CD4-positive, alpha-beta memory T cell (primary cell): ENCODE measurements around the gene ARHGEF26. TPM values are rescaled to one million over a fixed set of nuclear protein-coding genes. Genes with fewer than 3 reads are reported as not detected.

Experiments used
- CTCF ChIA-PET: fragments of 350-600 bp; sonication (Branson Sonifier 250); formaldehyde crosslinking; loops from one replicate; lab custom pipeline; 2021; ENCODE audit warnings: inconsistent platforms; ENCODE audit not compliant: partially characterized antibody; lab: Charles Lee
- POLR2A ChIA-PET: fragments of 350-600 bp; sonication (Branson Sonifier 250); formaldehyde crosslinking; loops from one replicate; lab custom pipeline; 2021; ENCODE audit not compliant: partially characterized antibody; lab: Charles Lee
- DNase-seq, 5 donors: peaks; one replicate each; pipeline versions ENCODE4 v3.0.0 to v3.0.0-alpha.2; 2020 to 2022; ENCODE audit warnings: mixed read lengths in 1 of 5
- H3K27ac ChIP-seq: one replicate; pipeline ENCODE4 v1.7.0; 2013; ENCODE audit warnings: low read depth, low read length
- H3K27me3 ChIP-seq: 2 replicates; pipeline ENCODE4 v1.7.0; 2013; ENCODE audit warnings: mild to moderate bottlenecking, low read length, moderate library complexity; ENCODE audit not compliant: insufficient read depth
- H3K36me3 ChIP-seq: 2 replicates; pipeline ENCODE4 v1.7.0; 2013; ENCODE audit warnings: mild to moderate bottlenecking, low read length, moderate library complexity; ENCODE audit not compliant: insufficient read depth
- H3K4me1 ChIP-seq: 2 replicates; pipeline ENCODE4 v1.7.0; 2013; ENCODE audit warnings: mild to moderate bottlenecking, low read length, moderate library complexity; ENCODE audit not compliant: insufficient read depth
- H3K4me3 ChIP-seq, 2 donors: one replicate each; pipeline ENCODE4 v1.7.0; 2013; ENCODE audit warnings: low read length in 2 of 2, mild to moderate bottlenecking in 1 of 2
- H3K9me3 ChIP-seq, 2 donors: one replicate each; pipeline ENCODE4 v1.7.0; 2013; ENCODE audit warnings: low read length in 2 of 2, control low read depth in 1 of 2; ENCODE audit not compliant: control insufficient read depth in 1 of 2
- H3K27ac Mint-ChIP-seq, 7 donors: one replicate each; pipeline ENCODE4 v1.8.0; 2020 to 2021; ENCODE audit warnings: mixed read lengths in 7 of 7, mild to moderate bottlenecking in 6 of 7, inconsistent platforms in 3 of 7, moderate library complexity in 3 of 7
- H3K27me3 Mint-ChIP-seq, 2 donors: one replicate each; pipeline ENCODE4 v1.8.0; 2020 to 2021; ENCODE audit warnings: mixed read lengths in 2 of 2
- H3K36me3 Mint-ChIP-seq, 2 donors: one replicate each; pipeline ENCODE4 v1.8.0; 2020 to 2021; ENCODE audit warnings: mixed read lengths in 2 of 2, inconsistent platforms in 1 of 2, mild to moderate bottlenecking in 1 of 2
- H3K4me1 Mint-ChIP-seq, 4 donors: one replicate each; pipeline ENCODE4 v1.8.0; 2020 to 2021; ENCODE audit warnings: mixed read lengths in 4 of 4, mild to moderate bottlenecking in 1 of 4
- H3K4me3 Mint-ChIP-seq, 8 donors: one replicate each; pipeline ENCODE4 v1.8.0; 2020 to 2021; ENCODE audit warnings: mixed read lengths in 8 of 8, mild to moderate bottlenecking in 7 of 8, moderate library complexity in 6 of 8, inconsistent platforms in 3 of 8
- H3K9me3 Mint-ChIP-seq, 8 donors: one replicate each; pipeline ENCODE4 v1.8.0; 2020 to 2021; ENCODE audit warnings: mixed read lengths in 8 of 8, mild to moderate bottlenecking in 5 of 8, inconsistent platforms in 3 of 8, moderate library complexity in 1 of 8
- intact Hi-C: fragments of 100-400 bp; cut with micrococcal nuclease; formaldehyde crosslinking; loops from one replicate; pipeline ENCODE4 v1.15.1; 2023
- polyA plus RNA-seq, 2 donors: library from polyadenylated mRNA; unstranded; fragments of 300-500 nt; fragmentation: Illumina TruSeq; gene quantifications; one replicate each; pipeline ENCODE4 v1.2.3, GENCODE V29; 2021
- total RNA-seq, 2 experiments: library from RNA; stranded (reverse); gene quantifications; one replicate each; pipeline ENCODE4 v1.2.3, GENCODE V29; 2021

The ARHGEF26 gene
- total and polyA plus RNA-seq, 4 experiments from 2014 or later: 0.06 to 0.33 (median 0.16) TPM

GRCh38 chr3:154236331-154236730, 115.1 kb downstream of the ARHGEF26 start:
- no peak overlapping the region for H3K27ac ChIP-seq
- no peak overlapping the region for H3K4me3 Mint-ChIP-seq
- H3K27me3 ChIP-seq: no peaks in the 10 kb centered on the region
- CTCF ChIA-PET: no interaction called here
- POLR2A ChIA-PET: no interaction called here
- H3K9me3 Mint-ChIP-seq: peaks cover 0 to 3% (median 0%) of the 10 kb centered on the region in 8 donors
- no peaks in the 10 kb centered on the region for H3K36me3 ChIP-seq
- H3K36me3 Mint-ChIP-seq: no peaks in the 10 kb centered on the region
- no peak overlapping the region for H3K27ac Mint-ChIP-seq
- H3K4me1 Mint-ChIP-seq: peaks cover 0 to 1% (median 0%) of the 10 kb centered on the region in 4 donors
- H3K4me3 ChIP-seq: no peak overlapping the region
- H3K4me1 ChIP-seq: no peaks in the 10 kb centered on the region
- H3K9me3 ChIP-seq: no peaks in the 10 kb centered on the region
- peaks cover 8 to 10% of the 10 kb centered on the region in 2 donors for H3K27me3 Mint-ChIP-seq
- intact Hi-C loops: no loop called here
- no peak for DNase-seq

- ChIA-PET CTCF (no interaction called here), POLR2A (no interaction called here)
- Mint-ChIP-seq H3K4me1 (peaks cover 0 to 1% (median 0%) of the 10 kb centered on the region in 4 donors), H3K4me3 (no peak overlapping the region), H3K36me3 (no peaks in the 10 kb centered on the region), H3K27ac (no peak overlapping the region), H3K27me3 (peaks cover 2 to 7% of the 10 kb centered on the region in 2 donors), H3K9me3 (peaks cover 0 to 2% (median 0%) of the 10 kb centered on the region in 8 donors)
- no peak for DNase-seq
- Histone ChIP-seq H3K36me3 (no peaks in the 10 kb centered on the region), H3K9me3 (no peaks in the 10 kb centered on the region), H3K27ac (no peak overlapping the region), H3K27me3 (no peaks in the 10 kb centered on the region), H3K4me3 (no peak overlapping the region), H3K4me1 (no peaks in the 10 kb centered on the region)
- intact Hi-C loops: no loop called here
Observed at GRCh38 chr3:154240235-154240634, 119.0 kb downstream of the ARHGEF26 start.

GRCh38 chr3:154241496-154241895, 120.3 kb downstream of the ARHGEF26 start:
- H3K36me3 ChIP-seq: no peaks in the 10 kb centered on the region
- DNase-seq: no peak
- Mint-ChIP-seq H3K9me3 (peaks cover 0 to 2% (median 0%) of the 10 kb centered on the region in 8 donors), H3K4me3 (no peak overlapping the region), H3K36me3 (peaks cover 0 to 1% of the 10 kb centered on the region in 2 donors), H3K27ac (no peak overlapping the region), H3K27me3 (peaks cover 2 to 7% of the 10 kb centered on the region in 2 donors), H3K4me1 (peaks cover 0 to 1% (median 0%) of the 10 kb centered on the region in 4 donors)
- H3K9me3 ChIP-seq: no peaks in the 10 kb centered on the region
- H3K4me3 ChIP-seq: no peak overlapping the region
- ChIA-PET CTCF (no interaction called here), POLR2A (no interaction called here)
- no peaks in the 10 kb centered on the region for H3K27me3 ChIP-seq
- intact Hi-C loops: no loop called here
- no peaks in the 10 kb centered on the region for H3K4me1 ChIP-seq
- no peak overlapping the region for H3K27ac ChIP-seq

GRCh38 chr3:154242766-154243165, 121.6 kb downstream of the ARHGEF26 start:
- H3K36me3 ChIP-seq: no peaks in the 10 kb centered on the region
- Mint-ChIP-seq H3K27ac (no peak overlapping the region), H3K4me1 (peaks cover 0 to 1% (median 0%) of the 10 kb centered on the region in 4 donors), H3K27me3 (peaks cover 2 to 5% of the 10 kb centered on the region in 2 donors), H3K9me3 (peaks cover 0 to 2% (median 0%) of the 10 kb centered on the region in 8 donors), H3K36me3 (peaks cover 3 to 13% of the 10 kb centered on the region in 2 donors), H3K4me3 (no peak overlapping the region)
- no peaks in the 10 kb centered on the region for H3K9me3 ChIP-seq
- H3K4me1 ChIP-seq: no peaks in the 10 kb centered on the region
- no peak overlapping the region for H3K4me3 ChIP-seq
- ChIA-PET POLR2A (no interaction called here), CTCF (interaction anchor here (0.9 kb wide), 1 partner anchor 11 kb away, joined by 3 read pairs; no protein-coding TSS in a partner anchor)
- no peak overlapping the region for H3K27ac ChIP-seq
- intact Hi-C loops: no loop called here
- no peak for DNase-seq
- H3K27me3 ChIP-seq: no peaks in the 10 kb centered on the region

GRCh38 chr3:154243353-154243752, 122.2 kb downstream of the ARHGEF26 start:
- peaks cover 2 to 5% of the 10 kb centered on the region in 2 donors for H3K27me3 Mint-ChIP-seq
- H3K4me3 ChIP-seq: no peak overlapping the region
- intact Hi-C loops: no loop called here
- H3K4me1 ChIP-seq: no peaks in the 10 kb centered on the region
- POLR2A ChIA-PET: no interaction called here
- H3K4me3 Mint-ChIP-seq: no peak overlapping the region
- no peak overlapping the region for H3K27ac ChIP-seq
- H3K9me3 Mint-ChIP-seq: peaks cover 0 to 2% (median 0%) of the 10 kb centered on the region in 8 donors
- H3K9me3 ChIP-seq: no peaks in the 10 kb centered on the region
- peaks cover 0 to 1% (median 0%) of the 10 kb centered on the region in 4 donors for H3K4me1 Mint-ChIP-seq
- DNase-seq: no peak
- no peaks in the 10 kb centered on the region for H3K27me3 ChIP-seq
- no peak overlapping the region for H3K27ac Mint-ChIP-seq
- H3K36me3 Mint-ChIP-seq: peaks cover 3 to 13% of the 10 kb centered on the region in 2 donors
- CTCF ChIA-PET: no interaction called here
- H3K36me3 ChIP-seq: no peaks in the 10 kb centered on the region

GRCh38 chr3:154244644-154245043, 123.5 kb downstream of the ARHGEF26 start:
- Mint-ChIP-seq H3K27me3 (no peaks in the 10 kb centered on the region), H3K4me1 (no peaks in the 10 kb centered on the region), H3K9me3 (no peaks in the 10 kb centered on the region), H3K27ac (no peak overlapping the region), H3K36me3 (peaks cover 7 to 17% of the 10 kb centered on the region in 2 donors), H3K4me3 (no peak overlapping the region)
- Histone ChIP-seq H3K4me1 (no peaks in the 10 kb centered on the region), H3K27ac (no peak overlapping the region), H3K27me3 (no peaks in the 10 kb centered on the region), H3K4me3 (no peak overlapping the region), H3K9me3 (no peaks in the 10 kb centered on the region), H3K36me3 (no peaks in the 10 kb centered on the region)
- POLR2A ChIA-PET: no interaction called here
- CTCF ChIA-PET: no interaction called here
- no peak for DNase-seq
- intact Hi-C loops: no loop called here

GRCh38 chr3:154247806-154248415, 126.7 kb downstream of the ARHGEF26 start:
- Mint-ChIP-seq H3K4me1 (peaks cover 0 to 4% (median under 1%) of the 10 kb centered on the region in 4 donors), H3K27ac (no peak overlapping the region), H3K4me3 (no peak overlapping the region), H3K27me3 (no peaks in the 10 kb centered on the region), H3K36me3 (peaks cover 26 to 39% of the 10 kb centered on the region in 2 donors), H3K9me3 (no peaks in the 10 kb centered on the region)
- Histone ChIP-seq H3K4me3 (no peak overlapping the region), H3K4me1 (no peaks in the 10 kb centered on the region), H3K9me3 (no peaks in the 10 kb centered on the region), H3K27me3 (no peaks in the 10 kb centered on the region), H3K27ac (no peak overlapping the region), H3K36me3 (no peaks in the 10 kb centered on the region)
- intact Hi-C loops: no loop called here
- ChIA-PET CTCF (interaction anchor here (1.4 kb wide), 1 partner anchor 9 kb away, joined by 3 read pairs; no protein-coding TSS in a partner anchor), POLR2A (no interaction called here)
- DNase-seq: no peak
